Mucosa of descending colon (tissue), 3 donors: Measurements from ENCODE around the gene TAS2R3. TPM values are rescaled to one million over a fixed set of nuclear protein-coding genes. Genes with fewer than 3 reads are reported as not detected.

Experiments
- ATAC-seq: fragments of 200-7000 bp; cut with Tn5 transposase; one replicate; pipeline ENCODE4 v1.9.1; 2020; ENCODE audit warnings: mild to moderate bottlenecking, moderate library complexity
- DNase-seq, 3 donors: peaks; one replicate each; pipeline ENCODE4 v3.0.0-alpha.2; 2020
- H3K36me3 ChIP-seq: fragments of 200-600 bp; one replicate; pipeline ENCODE4 v1.8.0; 2021; ENCODE audit warnings: low read depth, mild to moderate bottlenecking
- H3K4me1 ChIP-seq: fragments of 200-600 bp; one replicate; pipeline ENCODE4 v1.8.0; 2021; ENCODE audit warnings: low read depth, mild to moderate bottlenecking
- H3K4me3 ChIP-seq: fragments of 200-600 bp; one replicate; pipeline ENCODE4 v1.8.0; 2021; ENCODE audit warnings: mild to moderate bottlenecking
- H3K9me3 ChIP-seq: fragments of 200-600 bp; one replicate; pipeline ENCODE4 v1.8.0; 2021; ENCODE audit warnings: mild to moderate bottlenecking
- CTCF ChIP-seq: fragments of 200-600 bp; IDR thresholded peaks from one replicate; pipeline ENCODE4 v1.8.0; 2022; ENCODE audit warnings: antibody characterized with exemption, mild to moderate bottlenecking
- intact Hi-C, 2 donors: fragments of 100-400 bp; cut with DNase I in 1 of 2; cut with micrococcal nuclease in 1 of 2; formaldehyde crosslinking; loops; one replicate each; pipeline versions ENCODE4 v1.11.0 to v1.11.1; 2022; cut with DNase I, micrococcal nuclease
- long read RNA-seq, 2 donors: library from polyadenylated mRNA; unstranded; transcript quantifications; one replicate each; pipeline ENCODE4 v2.0.0, GENCODE V29; 2019 to 2021
- total RNA-seq, 3 donors: library from RNA; stranded (reverse); fragmentation: NEBNext Ultra II Directional in 2 of 3; extraction: Animal tissue kit (Norgen Biotek cat#: 25700) in 2 of 3; gene quantifications; one replicate each; pipeline versions ENCODE4 v1.2.1 to v1.2.4, GENCODE V29; 2021 to 2023
- donor health status: DM: no; HTN: no; CAD: no; lungs with moderate emphysema.
- donor health status: DM: no; HTN: no; CAD: no.
- donor health status: DM: no; HTN: yes; CAD: no.

The TAS2R3 gene, protein sequence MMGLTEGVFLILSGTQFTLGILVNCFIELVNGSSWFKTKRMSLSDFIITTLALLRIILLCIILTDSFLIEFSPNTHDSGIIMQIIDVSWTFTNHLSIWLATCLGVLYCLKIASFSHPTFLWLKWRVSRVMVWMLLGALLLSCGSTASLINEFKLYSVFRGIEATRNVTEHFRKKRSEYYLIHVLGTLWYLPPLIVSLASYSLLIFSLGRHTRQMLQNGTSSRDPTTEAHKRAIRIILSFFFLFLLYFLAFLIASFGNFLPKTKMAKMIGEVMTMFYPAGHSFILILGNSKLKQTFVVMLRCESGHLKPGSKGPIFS
- 1 to 10 TPM; 1.8 to 3.0 (median 2.7) TPM for total RNA-seq
- long read RNA-seq, donor 1, result 0 reads
- long read RNA-seq, donor 2, result 0 reads

DNA sequence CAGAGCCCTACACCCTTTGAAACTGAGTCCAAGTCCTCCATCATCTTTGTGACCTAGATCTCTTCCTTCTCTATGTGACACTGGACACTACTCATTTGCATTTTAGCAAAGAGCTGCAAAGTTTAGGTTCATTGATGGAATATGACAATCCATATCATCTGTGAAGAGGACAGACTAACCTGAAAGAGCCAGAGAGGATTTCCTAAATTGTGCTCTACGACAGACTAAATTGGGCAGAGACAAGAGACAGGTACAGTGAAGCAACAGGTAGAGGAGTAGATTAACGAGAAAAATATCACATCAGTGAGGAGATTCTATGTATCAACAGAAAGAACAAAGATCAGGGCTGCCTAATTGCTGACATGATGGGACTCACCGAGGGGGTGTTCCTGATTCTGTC is at the start of gene TAS2R3:
Gene TAS2R3, plus strand, starts transcription at position 301 of the 400 bp plus-strand sequence. Its CDS starts 62 bp downstream, at position 363.
- H3K36me3 ChIP-seq, result no peaks in the 10 kb centered on the region

GRCh38 chr7:141714571-141714970 is 49.3 kb upstream of the TAS2R3 start:
- no peak for ATAC-seq
- no peaks in the 10 kb centered on the region for H3K9me3 ChIP-seq
- no peaks in the 10 kb centered on the region for H3K4me1 ChIP-seq
- H3K4me3 ChIP-seq, result no peak overlapping the region
- no peaks in the 10 kb centered on the region for H3K36me3 ChIP-seq
- DNase-seq, result no peak
- intact Hi-C loops, result no loop called here
- TF ChIP-seq CTCF, result no peak

More for the DNA sequence above, at the start of gene TAS2R3:
- no peak within 1 kb of the TSS for H3K4me3 ChIP-seq
- intact Hi-C loops, result no loop called here
- H3K9me3 ChIP-seq, result no peaks in the 10 kb centered on the region
- no peak for ATAC-seq
- no peak for DNase-seq
- TF ChIP-seq CTCF, result no peak
- H3K4me1 ChIP-seq, result no peaks in the 10 kb centered on the region

DNA sequence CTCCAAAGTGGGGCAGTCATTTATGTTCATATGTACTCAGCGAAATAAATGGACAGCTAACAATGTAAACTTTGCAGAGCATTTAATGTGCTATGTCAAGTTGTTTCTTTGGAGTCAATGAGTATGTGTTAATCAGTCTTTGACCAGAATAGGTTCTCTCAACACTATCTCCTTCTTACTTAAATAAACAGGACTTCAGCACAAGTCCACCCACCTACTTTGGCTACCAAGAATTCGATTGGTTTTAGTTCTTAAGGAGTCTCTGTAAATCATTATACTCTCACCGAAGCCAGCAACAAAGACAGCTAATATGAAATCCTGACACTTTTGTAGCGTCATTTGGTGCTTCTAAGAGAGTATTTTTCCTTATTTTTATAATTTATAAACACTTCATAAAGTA is 48.9 kb upstream of the TAS2R3 start:
- DNase-seq (no peak), ATAC-seq (no peak)
- H3K9me3 ChIP-seq, result no peaks in the 10 kb centered on the region
- intact Hi-C loops, result no loop called here
- no peak for TF ChIP-seq CTCF
- H3K36me3 ChIP-seq, result no peaks in the 10 kb centered on the region
- no peaks in the 10 kb centered on the region for H3K4me1 ChIP-seq
- H3K4me3 ChIP-seq, result no peak overlapping the region

- H3K36me3 ChIP-seq, result no peaks in the 10 kb centered on the region
- no peaks in the 10 kb centered on the region for H3K4me1 ChIP-seq
- intact Hi-C loops, result no loop called here
- no peak for DNase-seq
- no peak for TF ChIP-seq CTCF
- no peaks in the 10 kb centered on the region for H3K9me3 ChIP-seq
- no peak for ATAC-seq
- no peak overlapping the region for H3K4me3 ChIP-seq
Observed at GRCh38 chr7:141715794-141716689, 47.9 kb upstream of the TAS2R3 start.

DNA sequence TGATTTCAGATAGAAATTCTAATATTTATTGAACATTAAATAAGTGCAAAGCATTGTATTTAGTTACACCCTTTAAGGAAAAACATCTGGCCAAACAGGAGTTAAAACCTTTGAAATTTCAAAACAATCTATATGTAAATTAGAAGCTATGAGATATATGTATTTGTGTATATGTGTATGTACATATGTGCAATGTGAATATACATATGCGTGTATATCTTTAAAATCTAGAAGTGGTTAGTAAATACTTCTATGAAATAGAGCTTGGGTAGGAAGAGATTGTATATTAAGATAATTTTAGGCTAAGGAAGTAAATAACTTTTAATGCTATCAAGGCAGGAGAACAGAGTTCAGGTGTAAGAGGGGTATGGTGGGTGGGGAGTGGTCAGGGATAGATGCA is 46.4 kb upstream of the TAS2R3 start:
- intact Hi-C loops, result no loop called here

More for the DNA sequence above, 46.4 kb upstream of the TAS2R3 start:
- DNase-seq (no peak), ATAC-seq (no peak)
- H3K4me3 ChIP-seq, result no peak overlapping the region
- no peaks in the 10 kb centered on the region for H3K9me3 ChIP-seq
- no peaks in the 10 kb centered on the region for H3K36me3 ChIP-seq
- no peaks in the 10 kb centered on the region for H3K4me1 ChIP-seq
- no peak for TF ChIP-seq CTCF
